Measurements from ENCODE around the gene CD7. TPM values are rescaled to one million over a fixed set of nuclear protein-coding genes. Genes with fewer than 3 reads are reported as not detected.

CD7 gene
- total RNA-seq, 4 donors from 2014 or later = 0.45 to 3.0 (median 2.5) TPM; not detected in 1

DNA sequence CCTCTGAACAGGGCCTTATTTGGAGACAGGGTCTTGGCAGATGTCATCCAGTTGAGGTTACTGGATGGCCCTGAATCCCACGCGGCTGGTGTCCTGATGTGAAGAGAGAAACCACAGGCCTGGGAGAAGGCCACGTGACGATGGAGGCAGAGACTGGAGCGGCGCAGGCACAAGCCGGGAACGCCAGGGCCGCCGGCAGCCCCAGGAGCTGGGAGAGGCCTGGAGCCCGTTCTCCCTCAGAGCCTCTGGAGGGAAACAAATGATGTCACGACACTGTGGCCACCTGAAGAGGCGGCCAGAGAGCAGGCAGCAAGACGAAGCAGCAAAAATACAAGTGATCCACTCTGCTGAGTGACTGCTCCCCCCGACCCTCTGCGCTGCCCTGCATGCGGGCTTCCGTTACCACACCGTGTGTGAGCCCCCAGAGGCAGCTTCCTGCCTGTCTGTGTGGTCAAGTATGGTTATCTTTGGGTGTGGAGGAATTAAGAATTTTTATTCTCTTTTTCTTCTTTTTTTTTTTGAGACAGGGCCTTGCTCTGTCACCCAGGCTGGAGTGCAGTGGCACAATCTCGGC, 11.6 kb downstream of the CD7 start:
- Histone ChIP-seq H3K4me1 (peaks cover 0 to 4% of the 10 kb centered on the region in 2 donors), H3K9me3 (no peaks in the 10 kb centered on the region), H3K36me3 (no peaks in the 10 kb centered on the region), H3K27me3 (no peaks in the 10 kb centered on the region), H3K4me3 (replicated peaks in 1 of 3) (no peak overlapping the region), H3K27ac (no peak overlapping the region)
- DNase-seq = no peak
- intact Hi-C loops (cut with DNase I) = no loop called here
- TF ChIP-seq POLR2A (IDR thresholded peaks at IDR 0.05) = no peak
- TF ChIP-seq, protein P1, sequence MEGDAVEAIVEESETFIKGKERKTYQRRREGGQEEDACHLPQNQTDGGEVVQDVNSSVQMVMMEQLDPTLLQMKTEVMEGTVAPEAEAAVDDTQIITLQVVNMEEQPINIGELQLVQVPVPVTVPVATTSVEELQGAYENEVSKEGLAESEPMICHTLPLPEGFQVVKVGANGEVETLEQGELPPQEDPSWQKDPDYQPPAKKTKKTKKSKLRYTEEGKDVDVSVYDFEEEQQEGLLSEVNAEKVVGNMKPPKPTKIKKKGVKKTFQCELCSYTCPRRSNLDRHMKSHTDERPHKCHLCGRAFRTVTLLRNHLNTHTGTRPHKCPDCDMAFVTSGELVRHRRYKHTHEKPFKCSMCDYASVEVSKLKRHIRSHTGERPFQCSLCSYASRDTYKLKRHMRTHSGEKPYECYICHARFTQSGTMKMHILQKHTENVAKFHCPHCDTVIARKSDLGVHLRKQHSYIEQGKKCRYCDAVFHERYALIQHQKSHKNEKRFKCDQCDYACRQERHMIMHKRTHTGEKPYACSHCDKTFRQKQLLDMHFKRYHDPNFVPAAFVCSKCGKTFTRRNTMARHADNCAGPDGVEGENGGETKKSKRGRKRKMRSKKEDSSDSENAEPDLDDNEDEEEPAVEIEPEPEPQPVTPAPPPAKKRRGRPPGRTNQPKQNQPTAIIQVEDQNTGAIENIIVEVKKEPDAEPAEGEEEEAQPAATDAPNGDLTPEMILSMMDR (IDR thresholded peaks at IDR 0.05) = no peak
- 87% methylated on average over 20 of the region's 20 CpGs for WGBS, 2 donors

DNA sequence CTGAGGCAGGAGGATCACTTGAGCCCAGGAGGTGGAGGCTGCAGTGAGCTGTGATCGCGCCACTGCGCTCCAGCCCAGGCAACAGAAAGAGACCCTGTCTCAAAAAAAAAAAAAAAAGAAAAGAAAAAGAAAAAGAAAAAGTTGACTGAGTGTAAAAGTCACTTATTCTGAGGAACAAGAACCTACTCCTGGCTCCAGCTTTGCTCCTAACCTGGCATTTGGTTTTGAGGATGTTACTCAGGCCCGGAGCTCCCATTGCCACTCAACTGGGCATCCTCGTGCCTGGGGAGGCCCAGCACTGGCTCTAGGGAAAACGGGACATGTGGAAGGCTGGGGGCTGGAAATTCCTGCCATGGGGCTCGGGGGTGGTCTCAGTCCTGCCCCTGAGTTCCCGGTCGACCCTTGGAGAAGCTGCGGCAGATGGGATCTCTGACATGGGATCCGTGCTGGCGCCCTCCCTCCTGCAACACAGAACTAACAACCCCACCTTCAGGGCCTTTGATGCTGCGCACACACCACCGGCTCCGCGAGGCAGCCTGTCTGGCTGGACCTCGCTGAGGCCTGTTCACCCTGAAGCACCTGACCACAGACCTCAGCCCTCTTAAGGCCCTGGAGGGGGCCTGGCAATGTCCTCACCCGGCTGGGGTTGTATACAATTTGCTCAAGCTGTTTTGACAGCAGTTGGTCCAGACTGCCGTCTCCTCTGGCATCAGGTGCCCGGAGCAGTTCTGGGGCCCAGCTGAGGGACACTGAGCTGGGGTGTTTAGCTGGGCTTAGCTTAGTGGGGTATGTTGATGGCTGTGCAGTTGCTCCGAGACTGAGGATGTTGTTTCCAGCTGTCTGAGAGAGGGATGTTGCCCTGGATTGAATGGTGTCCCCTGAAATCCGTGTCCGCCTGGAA, 12.3 kb downstream of the CD7 start:
- H3K9me3 ChIP-seq = no peaks in the 10 kb centered on the region
- 72 to 80% methylated on average over 17 to 23 of the region's 23 CpGs for WGBS, 2 donors
- TF ChIP-seq, protein P1 (IDR thresholded peaks at IDR 0.05) = no peak
- no peak for TF ChIP-seq POLR2A (IDR thresholded peaks at IDR 0.05)
- H3K4me3 ChIP-seq (replicated peaks in 1 of 3) = no peak overlapping the region
- H3K36me3 ChIP-seq = no peaks in the 10 kb centered on the region
- intact Hi-C loops (cut with DNase I) = no loop called here
- peaks cover 0 to 8% of the 10 kb centered on the region in 2 donors for H3K4me1 ChIP-seq
- no peak overlapping the region for H3K27ac ChIP-seq
- H3K27me3 ChIP-seq = no peaks in the 10 kb centered on the region
- no peak for DNase-seq

DNA sequence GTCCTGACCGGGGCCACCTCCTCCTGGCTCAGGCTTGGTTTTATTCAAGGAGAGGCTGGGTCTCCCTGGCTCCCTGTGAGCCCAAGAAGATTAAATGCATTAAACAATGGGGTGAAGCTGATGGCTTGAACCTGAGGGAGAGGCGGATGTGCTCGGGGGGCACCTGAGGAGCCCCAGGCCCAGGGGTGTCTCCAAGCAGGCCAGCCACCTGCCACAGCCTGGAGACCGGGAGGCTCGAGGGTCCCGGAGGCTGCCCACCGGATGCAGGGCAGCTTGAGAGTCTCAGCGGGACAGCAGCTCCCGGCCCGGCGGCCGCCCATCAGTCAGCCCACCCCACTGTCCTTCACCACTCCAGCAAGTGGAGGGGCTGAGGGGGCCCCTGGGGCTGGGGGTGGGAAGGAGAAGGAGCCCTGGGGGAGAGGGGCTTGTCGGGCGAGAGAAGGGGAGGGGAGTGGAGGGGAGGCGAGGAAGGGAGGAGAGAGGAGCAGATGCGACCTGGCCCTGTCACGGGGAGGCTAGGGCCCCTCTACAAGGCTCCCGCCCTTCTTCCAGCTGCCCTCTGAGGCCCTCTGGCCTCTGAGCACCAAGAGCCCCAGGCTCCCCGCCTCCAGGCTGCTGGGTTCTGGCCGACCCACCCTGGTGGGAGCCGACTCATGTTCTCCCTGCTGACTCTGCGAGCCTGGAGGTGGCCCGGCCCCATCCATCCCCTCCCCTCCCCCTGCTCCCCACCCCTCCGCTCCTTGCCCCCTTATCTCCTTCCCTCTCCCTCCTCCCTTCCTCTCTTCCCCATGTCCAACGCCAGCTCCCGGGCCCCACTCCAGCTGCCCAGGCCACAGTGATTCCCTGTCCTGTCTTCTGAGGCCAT, 13.2 kb downstream of the CD7 start:
- Histone ChIP-seq H3K4me3 (replicated peaks in 1 of 3) (no peak overlapping the region), H3K9me3 (no peaks in the 10 kb centered on the region), H3K27ac (no peak overlapping the region), H3K36me3 (no peaks in the 10 kb centered on the region), H3K27me3 (no peaks in the 10 kb centered on the region), H3K4me1 (peaks cover 0 to 9% of the 10 kb centered on the region in 2 donors)
- TF ChIP-seq POLR2A (IDR thresholded peaks at IDR 0.05) = no peak
- TF ChIP-seq, protein P1 (IDR thresholded peaks at IDR 0.05) = no peak
- WGBS, 2 donors = 77 to 81% methylated on average over 26 of the region's 26 CpGs
- intact Hi-C loops (cut with DNase I) = no loop called here
- no peak for DNase-seq

DNA sequence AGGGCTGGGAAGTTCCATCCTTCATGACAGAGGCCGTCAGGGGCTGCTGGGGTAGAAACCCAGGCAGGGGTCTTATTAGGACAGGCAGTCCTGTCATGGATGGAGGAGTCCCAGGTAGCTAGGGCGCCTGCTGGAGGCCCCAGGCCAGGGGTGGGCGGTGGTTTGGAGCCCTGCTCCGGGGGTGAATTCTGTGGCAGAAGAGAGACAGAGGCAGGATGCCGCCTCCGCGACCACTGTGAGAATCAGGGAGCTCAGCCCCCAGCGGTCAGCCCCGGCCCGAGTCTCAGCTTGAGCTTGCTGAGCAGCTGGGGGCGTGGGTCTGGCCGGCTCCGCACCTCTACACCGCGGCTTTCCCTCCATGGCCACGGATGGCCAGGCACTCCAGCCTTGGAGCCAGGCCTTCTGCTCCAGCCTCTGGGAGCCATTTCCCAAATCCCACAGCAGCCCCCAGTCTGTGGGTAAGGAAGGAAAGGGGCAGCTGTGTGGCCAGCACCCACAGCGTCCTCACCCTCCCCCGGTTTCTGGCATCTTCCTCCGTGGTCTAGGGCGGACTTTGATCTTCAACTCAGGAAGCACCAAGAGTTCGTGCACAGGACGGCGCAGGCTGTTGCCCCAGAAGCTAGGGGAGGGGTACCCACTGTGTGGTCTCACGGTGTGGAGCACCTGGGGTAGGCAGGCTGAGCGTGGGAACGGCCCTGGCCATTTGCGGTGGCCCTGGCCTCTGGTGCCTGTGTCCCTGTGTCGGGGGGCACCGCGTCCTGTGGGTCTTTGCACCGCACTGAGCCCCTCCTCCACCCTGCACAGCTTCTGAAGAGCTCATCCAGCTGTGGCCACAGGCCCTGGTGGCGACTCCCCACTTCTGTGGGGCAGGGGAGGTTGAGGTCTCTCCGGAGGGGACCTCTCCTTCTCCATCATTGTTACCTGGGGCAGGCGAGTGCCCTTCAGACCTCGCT, 14.1 kb downstream of the CD7 start:
- TF ChIP-seq POLR2A (IDR thresholded peaks at IDR 0.05) = no peak
- TF ChIP-seq, protein P1 (IDR thresholded peaks at IDR 0.05) = no peak
- no peak for DNase-seq
- 78 to 89% methylated on average over 19 to 24 of the region's 35 CpGs for WGBS, 2 donors
- Histone ChIP-seq H3K4me1 (peaks cover 6 to 18% of the 10 kb centered on the region in 2 donors), H3K4me3 (replicated peaks in 1 of 3) (no peak overlapping the region), H3K27ac (no peak overlapping the region), H3K27me3 (no peaks in the 10 kb centered on the region), H3K36me3 (no peaks in the 10 kb centered on the region), H3K9me3 (no peaks in the 10 kb centered on the region)
- intact Hi-C loops (cut with DNase I) = no loop called here

Data from thyroid gland (tissue), 4 donors.